Caco-2 (cell line): ENCODE data around the gene ZBTB2. TPM values are rescaled to one million over a fixed set of nuclear protein-coding genes. Genes with fewer than 3 reads are reported as not detected.

Experiments
- BruUV-seq: library from RNA; stranded (reverse); fragments of 400-500 nt; replicated peaks from 2 replicates; lab custom pipeline; 2021; lab: Mats Ljungman, UMichigan
- CTCF ChIA-PET: fragments of 300-600 bp; sonication (Branson Sonifier 250); formaldehyde crosslinking; loops from one replicate; lab custom pipeline; 2022; ENCODE audit warnings: antibody characterized with exemption; lab: Charles Lee
- POLR2A ChIA-PET: fragments of 300-600 bp; sonication (Branson Sonifier 250); formaldehyde crosslinking; loops from one replicate; lab custom pipeline; 2022; ENCODE audit warnings: antibody characterized with exemption; lab: Charles Lee
- DNase-seq, 2 experiments: peaks; one replicate each; pipeline versions ENCODE4 v3.0.0 to v3.0.0-alpha.2; 2020 to 2022
- H3K27me3 ChIP-seq: replicated peaks from 2 replicates; pipeline ENCODE4 v1.6.0; 2011; ENCODE audit warnings: low read length; ENCODE audit not compliant: control insufficient read depth, insufficient read depth
- H3K36me3 ChIP-seq: 2 replicates; pipeline ENCODE4 v1.5.1; 2011; ENCODE audit warnings: low read length; ENCODE audit not compliant: control insufficient read depth, insufficient read depth
- H3K4me1 ChIP-seq: fragments of 250-450 bp; sonication (Bioruptor Pico); 2 replicates; pipeline ENCODE4 v1.5.1; 2020; ENCODE audit warnings: mild to moderate bottlenecking
- H3K4me3 ChIP-seq: 2 replicates; pipeline ENCODE4 v1.5.1; 2011; ENCODE audit warnings: low read depth, mild to moderate bottlenecking, control low read depth, low read length
- H3K9me3 ChIP-seq: fragments of 250-450 bp; sonication (Bioruptor Pico); 2 replicates; pipeline ENCODE4 v1.5.1; 2020; ENCODE audit warnings: mild to moderate bottlenecking, moderate library complexity
- H3K27ac Mint-ChIP-seq: one replicate; pipeline ENCODE4 v1.8.0; 2022; ENCODE audit warnings: mixed read lengths; ENCODE audit not compliant: unreplicated experiment
- H3K27me3 Mint-ChIP-seq: one replicate; pipeline ENCODE4 v1.8.0; 2022; ENCODE audit warnings: mixed read lengths; ENCODE audit not compliant: insufficient read depth, unreplicated experiment
- H3K36me3 Mint-ChIP-seq: one replicate; pipeline ENCODE4 v1.8.0; 2022; ENCODE audit warnings: mild to moderate bottlenecking, mixed read lengths; ENCODE audit not compliant: insufficient read depth, unreplicated experiment
- H3K4me1 Mint-ChIP-seq: one replicate; pipeline ENCODE4 v1.8.0; 2022; ENCODE audit warnings: low read depth, mixed read lengths; ENCODE audit not compliant: unreplicated experiment
- H3K4me3 Mint-ChIP-seq: one replicate; pipeline ENCODE4 v1.8.0; 2022; ENCODE audit warnings: mild to moderate bottlenecking, moderate library complexity, mixed read lengths; ENCODE audit not compliant: unreplicated experiment
- H3K9me3 Mint-ChIP-seq: one replicate; pipeline ENCODE4 v1.8.0; 2022; ENCODE audit warnings: mixed read lengths; ENCODE audit not compliant: unreplicated experiment
- CTCF ChIP-seq, 2 experiments: fragments of 200-600 bp in 1 of 2; IDR thresholded peaks; 1 replicate in 1 of 2; 2 replicates in 1 of 2; pipeline versions ENCODE4 v1.5.1 to v1.8.0; 2011 to 2022; ENCODE audit warnings: antibody characterized with exemption in 1 of 2, control low read depth in 1 of 2, inconsistent platforms in 1 of 2, low read depth in 1 of 2, low read length in 1 of 2, mild to moderate bottlenecking in 1 of 2, moderate library complexity in 1 of 2; ENCODE audit not compliant: insufficient read depth in 1 of 2, severe bottlenecking in 1 of 2, unreplicated experiment in 1 of 2
- intact Hi-C: fragments of 100-400 bp; cut with micrococcal nuclease; formaldehyde crosslinking; loops from one replicate; pipeline ENCODE4 v1.10.0; 2022; ENCODE audit not compliant: unreplicated experiment
- total RNA-seq: library from RNA; stranded (reverse); gene quantifications from 2 replicates; pipeline ENCODE4 v1.2.3, GENCODE V29; 2022

Gene ZBTB2
- total RNA-seq, 1 experiment from 2014 or later, result 23.9 TPM

- Mint-ChIP-seq H3K36me3 (peaks cover 52% of the 10 kb centered on the region), H3K27me3 (no peaks in the 10 kb centered on the region), H3K27ac (no peak overlapping the region), H3K4me1 (no peaks in the 10 kb centered on the region), H3K9me3 (no peaks in the 10 kb centered on the region), H3K4me3 (no peak overlapping the region)
- CTCF ChIA-PET, result no interaction called here
- no peak overlapping the region for H3K4me3 ChIP-seq
- H3K27me3 ChIP-seq, result no peaks in the 10 kb centered on the region
- no peak for TF ChIP-seq CTCF (IDR thresholded peaks at IDR 0.05; ENCODE audit: insufficient read depth in 1 of 2, low read depth in 1 of 2, low read length in 1 of 2, severe bottlenecking in 1 of 2, unreplicated experiment in 1 of 2)
- POLR2A ChIA-PET, result no interaction called here
- no peaks in the 10 kb centered on the region; the same call in 1 of the 2 replicates for H3K36me3 ChIP-seq
- DNase-seq, result no peak
- H3K4me1 ChIP-seq, result no peaks in the 10 kb centered on the region
- no TSS peak for BruUV-seq
- intact Hi-C loops, result no loop called here
- no peaks in the 10 kb centered on the region for H3K9me3 ChIP-seq
Measured at GRCh38 chr6:151422981-151423380, 31.6 kb upstream of the ZBTB2 start.

GRCh38 chr6:151417477-151417876 is 26.1 kb upstream of the ZBTB2 start:
- Mint-ChIP-seq H3K9me3 (no peaks in the 10 kb centered on the region), H3K27me3 (no peaks in the 10 kb centered on the region), H3K36me3 (peaks cover 55% of the 10 kb centered on the region), H3K4me1 (no peaks in the 10 kb centered on the region), H3K27ac (no peak overlapping the region), H3K4me3 (no peak overlapping the region)
- Histone ChIP-seq H3K27me3 (no peaks in the 10 kb centered on the region), H3K9me3 (no peaks in the 10 kb centered on the region), H3K4me3 (no peak overlapping the region), H3K36me3 (peaks cover 3% of the 10 kb centered on the region; the same call in 1 of the 2 replicates), H3K4me1 (no peaks in the 10 kb centered on the region)
- CTCF ChIA-PET, result no interaction called here
- intact Hi-C loops, result no loop called here
- DNase-seq, result no peak
- POLR2A ChIA-PET, result no interaction called here
- no TSS peak for BruUV-seq
- TF ChIP-seq CTCF (IDR thresholded peaks at IDR 0.05; ENCODE audit: insufficient read depth in 1 of 2, low read depth in 1 of 2, low read length in 1 of 2, severe bottlenecking in 1 of 2, unreplicated experiment in 1 of 2), result no peak

- Mint-ChIP-seq H3K27me3 (no peaks in the 10 kb centered on the region), H3K36me3 (peaks cover 70% of the 10 kb centered on the region), H3K27ac (no peak overlapping the region), H3K4me3 (no peak overlapping the region), H3K9me3 (no peaks in the 10 kb centered on the region), H3K4me1 (no peaks in the 10 kb centered on the region)
- H3K36me3 ChIP-seq, result peaks cover 3% of the 10 kb centered on the region; the same call in 1 of the 2 replicates
- H3K9me3 ChIP-seq, result no peaks in the 10 kb centered on the region
- no peak for TF ChIP-seq CTCF (IDR thresholded peaks at IDR 0.05; ENCODE audit: insufficient read depth in 1 of 2, low read depth in 1 of 2, low read length in 1 of 2, severe bottlenecking in 1 of 2, unreplicated experiment in 1 of 2)
- BruUV-seq, result no TSS peak
- ChIA-PET CTCF (no interaction called here), POLR2A (no interaction called here)
- H3K4me1 ChIP-seq, result no peaks in the 10 kb centered on the region
- H3K27me3 ChIP-seq, result no peaks in the 10 kb centered on the region
- intact Hi-C loops, result no loop called here
- H3K4me3 ChIP-seq, result no peak overlapping the region
- no peak for DNase-seq
Measured at GRCh38 chr6:151414641-151415260, 23.4 kb upstream of the ZBTB2 start.
